ENCODE data around the gene CDC42BPB. TPM values are rescaled to one million over a fixed set of nuclear protein-coding genes. Genes with fewer than 3 reads are reported as not detected.
"Not testable (repeated sequence)": the region's sequence is repeated elsewhere in the genome, so short reads cannot be mapped to it uniquely, and the experiment has no call there.

The CDC42BPB gene
- total and polyA plus RNA-seq, 11 donors: 31.1 to 124 (median 68.9) TPM

GRCh38 chr14:102898298-102898697 is 159.1 kb downstream of the CDC42BPB start:
- intact Hi-C loops (cut with DNase I): no loop called here
- H3K27me3 ChIP-seq: no peaks in the 10 kb centered on the region
- H3K9me3 ChIP-seq: no peaks in the 10 kb centered on the region
- no peak overlapping the region for H3K27ac ChIP-seq
- DNase-seq (no peak), ATAC-seq (no peak)
- H3K36me3 ChIP-seq: peaks cover 0 to 85% (median 18%) of the 10 kb centered on the region in 9 donors
- no peak overlapping the region for H3K4me3 ChIP-seq
- H3K4me1 ChIP-seq: peaks cover 0 to 16% (median 0%) of the 10 kb centered on the region in 12 donors
- TF ChIP-seq POLR2A (IDR thresholded peaks at IDR 0.05) (no peak), CTCF (IDR thresholded peaks at IDR 0.05) (no peak)
- WGBS, 4 donors: 76 to 94% (median 85%) methylated on average over 6 of the region's 6 CpGs

GRCh38 chr14:102897299-102898027 is 159.9 kb downstream of the CDC42BPB start:
- H3K36me3 ChIP-seq: peaks cover 0 to 85% (median 18%) of the 10 kb centered on the region in 9 donors
- H3K4me1 ChIP-seq: peaks cover 0 to 16% (median 0%) of the 10 kb centered on the region in 12 donors
- WGBS, 4 donors: 95 to 97% (median 97%) methylated on average over 14 of the region's 14 CpGs
- TF ChIP-seq POLR2A (IDR thresholded peaks at IDR 0.05) (no peak), CTCF (IDR thresholded peaks at IDR 0.05) (no peak)
- DNase-seq (no peak), ATAC-seq (no peak)
- intact Hi-C loops (cut with DNase I): no loop called here
- H3K9me3 ChIP-seq: no peaks in the 10 kb centered on the region
- H3K4me3 ChIP-seq: no peak overlapping the region
- H3K27me3 ChIP-seq: no peaks in the 10 kb centered on the region
- no peak overlapping the region for H3K27ac ChIP-seq

GRCh38 chr14:102896735-102897134 is 160.6 kb downstream of the CDC42BPB start:
- Histone ChIP-seq H3K36me3 (peaks cover 0 to 88% (median 18%) of the 10 kb centered on the region in 9 donors), H3K4me1 (peaks cover 0 to 14% (median 0%) of the 10 kb centered on the region in 12 donors)
- H3K9me3 ChIP-seq; ATAC-seq; H3K4me3 ChIP-seq; H3K27ac ChIP-seq; intact Hi-C loops (cut with DNase I); H3K27me3 ChIP-seq; DNase-seq: not testable (repeated sequence)

- H3K4me3 ChIP-seq: no peak overlapping the region
- ATAC-seq: peak; percentile 50 to 86 (median 60)
- peaks cover 0 to 90% (median 27%) of the 10 kb centered on the region in 9 donors for H3K36me3 ChIP-seq
- intact Hi-C loops (cut with DNase I): no loop called here
- no peak overlapping the region for H3K27ac ChIP-seq
- H3K27me3 ChIP-seq: no peaks in the 10 kb centered on the region
- WGBS, 4 donors: 52 to 61% (median 60%) methylated on average over 9 of the region's 9 CpGs
- peaks cover 0 to 5% (median 0%) of the 10 kb centered on the region in 12 donors for H3K4me1 ChIP-seq
- peak in 2 of 5 donors; percentile 34 to 42 for DNase-seq
- H3K9me3 ChIP-seq: no peaks in the 10 kb centered on the region
- TF ChIP-seq POLR2A (IDR thresholded peaks at IDR 0.05) (no peak), CTCF (IDR thresholded peaks at IDR 0.05) (no peak)
Measured at GRCh38 chr14:102893452-102893851, 163.9 kb downstream of the CDC42BPB start.
